Vagina (tissue), 2 donors: ENCODE measurements around the gene ADGRE1.

Experiments used
- POLR2AphosphoS5 ChIP-seq, 2 donors: sonication (generic); formaldehyde crosslinking; IDR thresholded peaks; one replicate each; pipeline ENCODE4 v1.9.0; 2017; ENCODE audit warnings: antibody characterized with exemption in 2 of 2, mild to moderate bottlenecking in 2 of 2, low read depth in 1 of 2; ENCODE audit not compliant: insufficient read depth in 1 of 2
- TF ChIP-seq, protein P1 (sequence below), 3 experiments: fragments of 450-650 bp in 2 of 3; fragments of 200-600 bp in 1 of 3; sonication (generic) in 1 of 3; IDR thresholded peaks; one replicate each; pipeline ENCODE4 v1.5.1; 2017 to 2019; ENCODE audit warnings: antibody characterized with exemption in 3 of 3, mild to moderate bottlenecking in 2 of 3, moderate library complexity in 2 of 3

DNA sequence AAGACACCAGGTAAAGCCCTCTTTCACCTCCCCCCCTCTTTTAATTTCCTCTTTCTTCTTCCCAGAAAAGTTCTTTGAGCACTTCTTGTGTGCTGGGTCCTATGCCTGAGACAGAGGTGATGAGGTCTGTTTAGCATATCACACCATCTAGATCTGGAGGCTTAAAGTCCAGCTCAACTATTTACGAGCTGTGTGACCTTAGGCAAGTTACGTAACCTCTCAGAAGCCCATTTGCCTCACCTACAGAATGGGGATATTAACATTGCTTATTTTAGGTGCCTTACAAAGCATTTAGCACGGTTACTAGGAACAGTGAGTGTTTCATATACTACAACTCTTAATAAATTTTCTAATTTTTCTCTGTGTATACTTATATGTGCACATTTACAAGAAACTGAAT lies 47.7 kb downstream of the ADGRE1 start:
- TF ChIP-seq, protein P1, sequence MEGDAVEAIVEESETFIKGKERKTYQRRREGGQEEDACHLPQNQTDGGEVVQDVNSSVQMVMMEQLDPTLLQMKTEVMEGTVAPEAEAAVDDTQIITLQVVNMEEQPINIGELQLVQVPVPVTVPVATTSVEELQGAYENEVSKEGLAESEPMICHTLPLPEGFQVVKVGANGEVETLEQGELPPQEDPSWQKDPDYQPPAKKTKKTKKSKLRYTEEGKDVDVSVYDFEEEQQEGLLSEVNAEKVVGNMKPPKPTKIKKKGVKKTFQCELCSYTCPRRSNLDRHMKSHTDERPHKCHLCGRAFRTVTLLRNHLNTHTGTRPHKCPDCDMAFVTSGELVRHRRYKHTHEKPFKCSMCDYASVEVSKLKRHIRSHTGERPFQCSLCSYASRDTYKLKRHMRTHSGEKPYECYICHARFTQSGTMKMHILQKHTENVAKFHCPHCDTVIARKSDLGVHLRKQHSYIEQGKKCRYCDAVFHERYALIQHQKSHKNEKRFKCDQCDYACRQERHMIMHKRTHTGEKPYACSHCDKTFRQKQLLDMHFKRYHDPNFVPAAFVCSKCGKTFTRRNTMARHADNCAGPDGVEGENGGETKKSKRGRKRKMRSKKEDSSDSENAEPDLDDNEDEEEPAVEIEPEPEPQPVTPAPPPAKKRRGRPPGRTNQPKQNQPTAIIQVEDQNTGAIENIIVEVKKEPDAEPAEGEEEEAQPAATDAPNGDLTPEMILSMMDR (IDR thresholded peaks at IDR 0.05): no peak
- TF ChIP-seq POLR2AphosphoS5 (IDR thresholded peaks at IDR 0.05; ENCODE audit: insufficient read depth in 1 of 2, low read depth in 1 of 2): no peak
